Ascending aorta (tissue), 2 donors: ENCODE measurements around the gene MLYCD. TPM values are rescaled to one million over a fixed set of nuclear protein-coding genes. Genes with fewer than 3 reads are reported as not detected.

Experiments used
- DNase-seq, 2 donors: peaks; one replicate each; pipeline ENCODE4 v3.0.0-alpha.2; 2019; ENCODE audit warnings: low spot score in 2 of 2
- H3K27ac ChIP-seq, 2 donors: fragments of 200-600 bp; sonication (generic); one replicate each; pipeline ENCODE4 v1.5.1; 2016 to 2017; ENCODE audit warnings: mild to moderate bottlenecking in 1 of 2
- H3K27me3 ChIP-seq: fragments of 200-600 bp; sonication (generic); one replicate; pipeline ENCODE4 v1.5.1; 2017
- H3K36me3 ChIP-seq, 2 donors: fragments of 200-600 bp; sonication (generic); one replicate each; pipeline ENCODE4 v1.5.1; 2016
- H3K4me1 ChIP-seq, 2 donors: fragments of 200-600 bp; sonication (generic); one replicate each; pipeline ENCODE4 v1.5.1; 2016 to 2017; ENCODE audit warnings: mild to moderate bottlenecking in 1 of 2
- H3K4me3 ChIP-seq, 2 donors: fragments of 200-600 bp; sonication (generic); one replicate each; pipeline ENCODE4 v1.5.1; 2016 to 2017; ENCODE audit warnings: mild to moderate bottlenecking in 1 of 2
- H3K9me3 ChIP-seq, 2 donors: fragments of 200-600 bp; sonication (generic); one replicate each; pipeline ENCODE4 v1.5.1; 2016
- CTCF ChIP-seq, 3 experiments: fragments of 200-600 bp in 2 of 3; fragments of 450-650 bp in 1 of 3; sonication (generic) in 2 of 3; IDR thresholded peaks; one replicate each; pipeline ENCODE4 v1.5.1; 2016 to 2019; ENCODE audit warnings: antibody characterized with exemption in 3 of 3, mild to moderate bottlenecking in 1 of 3, moderate library complexity in 1 of 3
- intact Hi-C: fragments of 100-400 bp; cut with DNase I; formaldehyde crosslinking; loops from one replicate; pipeline ENCODE4 v1.15.1; 2023
- total RNA-seq: library from RNA; depleted of rRNA; stranded (reverse); fragments of >200 nt; gene quantifications from one replicate; pipeline ENCODE4 v1.1.0, GENCODE V29; 2016

MLYCD gene
- total RNA-seq, 1 donor from 2014 or later, result 13.4 TPM

DNA sequence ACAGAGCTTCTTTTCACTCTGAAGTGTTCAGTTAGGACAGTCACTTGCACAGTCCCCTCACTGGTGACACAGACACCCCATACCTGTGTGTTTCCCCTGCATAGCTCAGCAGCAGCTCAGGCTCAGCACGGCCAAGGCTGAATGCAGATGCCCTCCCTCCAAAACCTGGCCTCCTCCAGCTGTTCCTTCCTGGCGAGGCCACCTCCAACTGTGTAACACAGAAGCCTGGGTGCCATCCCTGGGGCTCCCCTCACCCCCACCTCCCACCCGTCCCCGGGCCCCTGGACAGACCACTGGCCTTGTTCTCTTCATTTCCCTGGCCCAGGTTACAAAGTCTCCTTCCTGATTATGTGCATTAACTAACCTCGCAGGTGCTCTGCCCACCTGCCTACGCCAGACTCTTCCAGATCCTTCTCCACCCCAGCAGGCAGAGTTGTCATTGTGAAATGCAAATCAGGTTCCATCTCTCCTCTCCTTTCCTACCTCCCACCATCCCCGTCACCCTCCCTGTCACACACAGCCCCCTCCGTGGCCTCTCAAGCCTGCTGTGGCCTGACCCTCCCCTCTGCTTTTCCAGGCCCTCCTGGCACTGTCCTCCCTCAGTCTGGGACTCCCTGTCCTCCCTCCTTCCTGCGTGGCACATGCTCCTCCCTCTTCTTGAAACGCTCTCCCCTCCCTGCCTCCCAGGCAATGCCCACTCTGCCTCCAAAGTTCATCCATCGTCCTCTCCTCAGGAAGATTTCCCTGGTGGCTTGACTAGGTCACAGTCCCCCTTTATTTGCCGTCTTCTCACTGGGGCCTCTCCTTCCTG lies 26.4 kb downstream of the MLYCD start:
- intact Hi-C loops, result loop anchor here (10.0 kb wide), 1 partner anchor 260 kb away; the partner anchor contains the start of gene TAF1C
- H3K9me3 ChIP-seq, result no peaks in the 10 kb centered on the region
- TF ChIP-seq CTCF (IDR thresholded peaks at IDR 0.05), result no peak
- no peak overlapping the region for H3K4me3 ChIP-seq
- H3K27me3 ChIP-seq, result no peaks in the 10 kb centered on the region
- H3K36me3 ChIP-seq, result peaks cover 0 to 14% of the 10 kb centered on the region in 2 donors
- H3K4me1 ChIP-seq, result peaks cover 0 to 6% of the 10 kb centered on the region in 2 donors
- no peak overlapping the region for H3K27ac ChIP-seq
- DNase-seq, result no peak

DNA sequence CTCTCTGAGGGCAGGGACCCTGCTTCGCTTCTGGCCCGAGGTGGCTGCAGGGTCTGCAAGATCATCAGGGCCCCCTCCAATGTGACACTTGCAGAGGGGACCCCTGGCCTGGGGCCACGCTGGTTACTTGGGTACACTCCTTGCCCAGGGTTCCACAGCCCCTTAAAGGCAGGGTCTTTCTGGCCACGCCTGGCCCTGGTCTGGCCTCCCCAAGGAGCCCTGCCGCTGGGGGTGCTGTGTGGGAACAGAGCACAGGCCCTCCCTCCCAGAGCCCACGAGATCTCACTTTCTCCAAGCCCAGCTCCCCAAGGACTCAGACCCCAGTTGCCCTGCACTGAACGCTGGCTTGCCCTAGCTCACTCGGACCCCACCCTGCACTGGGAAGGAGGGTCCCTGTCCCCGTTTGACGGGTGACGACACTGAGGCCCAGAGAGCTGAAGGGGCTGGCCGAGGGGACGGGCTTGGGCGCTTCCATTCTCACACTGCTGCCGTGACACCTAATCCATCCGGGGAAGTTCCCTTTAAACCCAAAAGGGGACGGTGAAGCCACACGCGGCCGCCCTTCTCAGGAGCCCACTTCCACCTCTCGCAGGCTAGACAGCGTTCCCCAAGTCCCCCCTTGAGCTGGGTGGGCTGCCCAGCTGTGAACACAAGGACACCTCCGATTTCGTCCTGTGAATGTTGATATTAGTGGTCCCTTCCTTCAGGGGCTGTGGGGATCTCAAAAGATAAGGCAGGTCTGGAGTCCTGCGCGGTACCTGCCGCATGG lies 27.2 kb downstream of the MLYCD start:
- Histone ChIP-seq H3K27me3 (no peaks in the 10 kb centered on the region), H3K36me3 (peaks cover 0 to 14% of the 10 kb centered on the region in 2 donors), H3K4me3 (no peak overlapping the region), H3K4me1 (peaks cover 0 to 6% of the 10 kb centered on the region in 2 donors), H3K9me3 (no peaks in the 10 kb centered on the region), H3K27ac (no peak overlapping the region)
- no peak for TF ChIP-seq CTCF (IDR thresholded peaks at IDR 0.05)
- intact Hi-C loops, result loop anchor here (2.0 to 10.0 kb wide), 3 partner anchors 27 to 259 kb away; partner anchors contain the start of genes OSGIN1 and TAF1C
- DNase-seq, result no peak

- H3K36me3 ChIP-seq, result peaks cover 0 to 8% of the 10 kb centered on the region in 2 donors
- no peaks in the 10 kb centered on the region for H3K27me3 ChIP-seq
- peak in 1 of 2 donors; percentile 83 for DNase-seq
- no peaks in the 10 kb centered on the region for H3K9me3 ChIP-seq
- H3K4me1 ChIP-seq, result peaks cover 0 to 6% of the 10 kb centered on the region in 2 donors
- intact Hi-C loops, result loop anchor here (2.0 to 10.0 kb wide), 3 partner anchors 26 to 258 kb away; partner anchors contain the start of genes OSGIN1 and TAF1C
- H3K27ac ChIP-seq, result no peak overlapping the region
- TF ChIP-seq CTCF (IDR thresholded peaks at IDR 0.05), result peak; percentile 81 to 98 (median 96)
- peak overlapping the region in 1 of 2 donors; percentile 31 for H3K4me3 ChIP-seq
These were observed 27.9 kb downstream of the MLYCD start for GRCh38 chr16:83926726-83927397.

GRCh38 chr16:83928341-83929055 lies 29.6 kb downstream of the MLYCD start:
- no peak for DNase-seq
- H3K4me3 ChIP-seq, result no peak overlapping the region
- no peaks in the 10 kb centered on the region for H3K9me3 ChIP-seq
- peaks cover 0 to 6% of the 10 kb centered on the region in 2 donors for H3K4me1 ChIP-seq
- H3K27ac ChIP-seq, result no peak overlapping the region
- peaks cover 0 to 7% of the 10 kb centered on the region in 2 donors for H3K36me3 ChIP-seq
- TF ChIP-seq CTCF (IDR thresholded peaks at IDR 0.05), result no peak
- H3K27me3 ChIP-seq, result no peaks in the 10 kb centered on the region
- intact Hi-C loops, result loop anchor here (10.0 kb wide), 1 partner anchor 256 kb away; the partner anchor contains the start of gene TAF1C
